Uterus (tissue), 2 donors: ENCODE results near the gene IL1RAP.

Experiments
- CTCF ChIP-seq, 4 experiments: fragments of 200-600 bp in 2 of 4; fragments of 450-650 bp in 2 of 4; sonication (generic) in 2 of 4; IDR thresholded peaks; one replicate each; pipeline ENCODE4 v1.5.1; 2016 to 2019; ENCODE audit warnings: antibody characterized with exemption in 4 of 4, mild to moderate bottlenecking in 2 of 4, moderate library complexity in 1 of 4
- POLR2A ChIP-seq, 2 donors: fragments of 450-650 bp; IDR thresholded peaks; one replicate each; pipeline ENCODE4 v1.6.1; 2016; ENCODE audit warnings: antibody characterized with exemption in 2 of 2, mild to moderate bottlenecking in 1 of 2, moderate library complexity in 1 of 2

- TF ChIP-seq CTCF (IDR thresholded peaks at IDR 0.05) (no peak), POLR2A (IDR thresholded peaks at IDR 0.05) (no peak)
Measured at GRCh38 chr3:190526787-190527762, 13.2 kb downstream of the IL1RAP start.
